Stimulated activated naive CD8-positive, alpha-beta T cell treated with anti-CD3 and anti-CD28 coated beads, Interleukin-15, Interleukin-2, amounts not matched to agents 100 ng/mL and 50 ng/mL, for 24 hours (primary cell): ENCODE data around the gene GPALPP1.

Source experiments
- H3K27ac Mint-ChIP-seq: one replicate; pipeline ENCODE4 v1.8.0; 2021; ENCODE audit warnings: mild to moderate bottlenecking, mixed read lengths
- H3K27me3 Mint-ChIP-seq: one replicate; pipeline ENCODE4 v1.8.0; 2021; ENCODE audit warnings: mixed read lengths
- H3K36me3 Mint-ChIP-seq: one replicate; pipeline ENCODE4 v1.8.0; 2021; ENCODE audit warnings: low read depth, mixed read lengths
- H3K4me1 Mint-ChIP-seq: one replicate; pipeline ENCODE4 v1.8.0; 2021; ENCODE audit warnings: low read depth, mixed read lengths
- H3K4me3 Mint-ChIP-seq: one replicate; pipeline ENCODE4 v1.8.0; 2021; ENCODE audit warnings: mild to moderate bottlenecking, mixed read lengths
- H3K9me3 Mint-ChIP-seq: one replicate; pipeline ENCODE4 v1.8.0; 2021; ENCODE audit warnings: mixed read lengths

The GPALPP1 gene

DNA sequence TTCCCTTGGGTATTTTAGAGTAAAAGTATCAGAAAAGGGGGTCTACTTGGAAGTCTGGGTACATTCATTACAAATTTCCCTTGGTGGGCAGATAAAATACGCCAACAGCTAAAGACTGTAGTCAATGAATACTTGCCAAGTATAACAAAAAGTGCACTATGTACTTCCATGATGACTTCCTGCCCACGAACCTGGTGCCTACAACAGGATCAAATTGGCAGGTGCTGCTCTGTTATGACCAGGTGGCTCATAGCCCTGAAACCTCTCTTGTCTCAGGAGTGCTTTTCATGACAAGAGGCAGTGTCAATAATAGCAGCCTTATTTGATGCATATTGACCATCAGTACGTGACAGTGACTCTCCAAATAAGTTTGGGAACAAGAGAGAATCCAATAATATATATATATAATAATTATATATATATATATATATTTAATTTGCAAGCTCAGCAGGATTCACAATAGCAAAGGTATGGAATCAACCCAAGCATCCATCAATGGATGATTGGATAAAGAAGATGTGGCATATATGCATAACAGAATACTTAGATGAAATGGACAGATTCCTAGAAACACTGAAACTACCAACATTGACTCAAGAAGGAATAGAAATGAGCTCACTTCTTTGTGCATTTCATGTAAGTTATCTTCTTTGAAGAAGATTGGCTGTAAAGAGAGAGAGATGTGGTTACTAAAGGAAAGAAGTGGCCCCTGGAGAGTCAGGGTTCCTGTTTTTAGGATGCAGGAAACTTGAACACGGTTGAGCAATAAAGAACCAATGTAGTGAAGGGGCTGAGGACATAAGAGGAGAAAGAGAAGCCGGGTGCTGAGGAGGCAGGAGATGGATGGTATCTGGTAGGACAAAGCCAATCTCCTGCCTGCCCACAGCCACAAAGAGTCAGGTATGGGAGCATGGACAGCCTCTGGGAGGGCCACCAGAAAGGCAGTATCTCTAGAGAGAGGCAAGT is 79.0 kb downstream of the GPALPP1 start:
- Mint-ChIP-seq H3K4me1 (no peaks in the 10 kb centered on the region), H3K27ac (no peak overlapping the region), H3K36me3 (no peaks in the 10 kb centered on the region), H3K27me3 (peaks cover 15% of the 10 kb centered on the region), H3K4me3 (no peak overlapping the region), H3K9me3 (no peaks in the 10 kb centered on the region)

DNA sequence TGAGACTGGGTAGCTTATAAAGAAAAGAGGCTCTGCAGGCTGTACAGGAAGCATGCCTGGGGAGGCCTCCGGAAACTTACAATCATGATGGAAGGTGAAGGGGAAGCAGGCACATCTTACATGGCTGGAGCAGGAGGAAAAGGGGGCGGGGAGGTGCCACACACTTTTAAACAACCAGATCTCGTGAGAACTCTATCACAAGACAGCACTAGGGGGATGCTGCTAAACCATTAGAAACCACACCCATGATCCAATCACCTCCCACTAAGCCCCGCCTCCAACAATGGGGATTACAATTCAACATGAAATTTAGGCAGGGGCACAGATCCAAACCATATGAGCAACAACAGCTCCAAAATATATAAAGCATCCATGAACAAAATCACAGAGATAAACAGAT is 84.5 kb downstream of the GPALPP1 start:
- H3K9me3 Mint-ChIP-seq: no peaks in the 10 kb centered on the region
- H3K36me3 Mint-ChIP-seq: no peaks in the 10 kb centered on the region
- H3K27ac Mint-ChIP-seq: no peak overlapping the region
- no peak overlapping the region for H3K4me3 Mint-ChIP-seq
- H3K27me3 Mint-ChIP-seq: peaks cover 11% of the 10 kb centered on the region
- H3K4me1 Mint-ChIP-seq: no peaks in the 10 kb centered on the region

DNA sequence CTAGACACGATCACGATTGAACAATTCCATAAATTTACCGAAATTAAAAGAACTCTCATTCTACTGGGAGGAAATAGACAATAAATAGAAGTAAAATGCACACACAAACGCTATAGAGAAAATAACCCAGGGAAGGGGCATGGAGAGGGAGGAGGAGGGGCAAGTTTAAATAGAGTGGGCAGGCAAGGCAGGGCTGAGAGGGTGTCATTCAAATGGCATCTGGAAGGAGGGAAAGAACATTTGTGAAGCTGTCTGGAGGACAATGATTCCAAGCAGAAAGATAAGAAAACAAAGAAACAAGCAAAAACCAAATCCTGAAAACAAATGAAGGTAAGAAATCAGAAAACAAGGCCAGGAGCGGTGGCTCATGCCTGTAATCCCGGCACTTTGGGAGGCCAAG is 85.4 kb downstream of the GPALPP1 start:
- H3K9me3 Mint-ChIP-seq: no peaks in the 10 kb centered on the region

GRCh38 chr13:45078003-45078402 is 88.7 kb downstream of the GPALPP1 start:
- Mint-ChIP-seq H3K27ac (no peak overlapping the region), H3K27me3 (peaks cover 11% of the 10 kb centered on the region), H3K36me3 (no peaks in the 10 kb centered on the region)

More for the DNA sequence above, 85.4 kb downstream of the GPALPP1 start:
- Mint-ChIP-seq H3K36me3 (no peaks in the 10 kb centered on the region), H3K4me3 (no peak overlapping the region), H3K27ac (peak overlapping the region; percentile 9), H3K4me1 (no peaks in the 10 kb centered on the region), H3K27me3 (peaks cover 11% of the 10 kb centered on the region)

More at GRCh38 chr13:45078003-45078402, 88.7 kb downstream of the GPALPP1 start:
- Mint-ChIP-seq H3K4me3 (no peak overlapping the region), H3K4me1 (no peaks in the 10 kb centered on the region), H3K9me3 (no peaks in the 10 kb centered on the region)
